HCT116 (cell line): Measurements from ENCODE around the gene IMMP2L. TPM values are rescaled to one million over a fixed set of nuclear protein-coding genes. Genes with fewer than 3 reads are reported as not detected.

Source experiments
- ATAC-seq: fragments of 200-7000 bp; cut with Tn5 transposase; 2 replicates; pipeline ENCODE4 v1.9.1; 2020; ENCODE audit warnings: mild to moderate bottlenecking, moderate library complexity
- BruUV-seq: library from RNA; stranded (reverse); fragments of 400-500 nt; replicated peaks from 2 replicates; lab custom pipeline; 2021; lab: Mats Ljungman, UMichigan
- CTCF ChIA-PET: fragments of 300-600 bp; sonication (Branson Sonifier 250); formaldehyde crosslinking; loops from one replicate; lab custom pipeline; 2021; ENCODE audit warnings: antibody characterized with exemption; lab: Charles Lee
- POLR2A ChIA-PET: fragments of 300-600, 350-600 bp; sonication (Branson Sonifier 250); formaldehyde crosslinking; loops from one replicate; lab custom pipeline; 2021; ENCODE audit warnings: antibody characterized with exemption; lab: Charles Lee
- RAD21 ChIA-PET, 2 experiments: fragments of 300-600 bp; sonication (Branson Sonifier 250); formaldehyde crosslinking; loops; one replicate each; lab custom pipeline; 2023; ENCODE audit warnings: low total read pairs in 2 of 2; ENCODE audit not compliant: uncharacterized antibody in 2 of 2, unreplicated experiment in 2 of 2, low non-redundant PET in 1 of 2; lab: Charles Lee
- DNase-seq: peaks from one replicate; pipeline ENCODE4 v3.0.0-alpha.2; 2010; ENCODE audit warnings: low read depth, low spot score
- H2AFZ ChIP-seq: fragments of 200-600 bp; shearing (Covaris generic), sonication (generic); 2 replicates; pipeline ENCODE4 v1.6.1; 2017; ENCODE audit warnings: low read depth, mixed run types, mixed read lengths, antibody characterized with exemption, low read length; ENCODE audit not compliant: poor library complexity, severe bottlenecking
- H3K27ac ChIP-seq: 2 replicates; pipeline ENCODE4 v1.5.1; 2012; ENCODE audit warnings: low read depth, low read length
- H3K27me3 ChIP-seq: fragments of 200-600 bp; sonication (generic); 2 replicates; pipeline ENCODE4 v1.6.1; 2016; ENCODE audit warnings: mixed run types, low read length, mixed read lengths; ENCODE audit not compliant: insufficient read depth
- H3K36me3 ChIP-seq, 2 experiments: fragments of 200-500 bp in 1 of 2; fragments of 200-600 bp in 1 of 2; sonication (Bioruptor generic) in 1 of 2; sonication (generic) in 1 of 2; 2 replicates each; pipeline versions ENCODE4 v1.5.1 to v1.6.1; 2014 to 2016; ENCODE audit warnings: low read length in 2 of 2, inconsistent platforms in 1 of 2, mixed read lengths in 1 of 2, mixed run types in 1 of 2; ENCODE audit not compliant: insufficient read depth in 2 of 2, control insufficient read depth in 1 of 2
- H3K4me1 ChIP-seq, 2 experiments: fragments of 200-600 bp in 1 of 2; sonication (generic) in 1 of 2; 2 replicates each; pipeline versions ENCODE4 v1.5.1 to v1.6.1; 2012 to 2017; ENCODE audit warnings: low read length in 2 of 2, inconsistent platforms in 1 of 2, mild to moderate bottlenecking in 1 of 2, mixed read lengths in 1 of 2, mixed run types in 1 of 2, moderate library complexity in 1 of 2; ENCODE audit not compliant: insufficient read depth in 2 of 2, control insufficient read depth in 1 of 2
- H3K4me2 ChIP-seq: fragments of 200-600 bp; sonication (generic); 2 replicates; pipeline ENCODE4 v1.6.1; 2017; ENCODE audit warnings: mixed run types, low read length, mixed read lengths
- H3K4me3 ChIP-seq, 2 experiments: fragments of 200-600 bp in 1 of 2; sonication (generic) in 1 of 2; replicated peaks in 1 of 2; 2 replicates each; pipeline ENCODE4 v1.5.1; 2011 to 2016; ENCODE audit warnings: low read length in 2 of 2, control low read depth in 1 of 2, low read depth in 1 of 2, mild to moderate bottlenecking in 1 of 2, mixed read lengths in 1 of 2, mixed run types in 1 of 2
- H3K79me2 ChIP-seq: fragments of 200-600 bp; sonication (generic); 2 replicates; pipeline ENCODE4 v1.6.1; 2017; ENCODE audit warnings: mild to moderate bottlenecking, mixed run types, low read length, moderate library complexity, mixed read lengths; ENCODE audit not compliant: insufficient read depth
- H3K9ac ChIP-seq: fragments of 200-600 bp; sonication (generic); 2 replicates; pipeline ENCODE4 v1.6.1; 2016; ENCODE audit warnings: low read length, mixed read lengths
- H3K9me2 ChIP-seq: fragments of 200-600 bp; sonication (generic), shearing (Covaris generic); 2 replicates; pipeline ENCODE4 v1.6.1; 2017; ENCODE audit warnings: mixed run types, mild to moderate bottlenecking, moderate library complexity; ENCODE audit not compliant: insufficient read depth
- H3K9me3 ChIP-seq, 2 experiments: fragments of 200-500 bp in 1 of 2; fragments of 200-600 bp in 1 of 2; sonication (Bioruptor generic) in 1 of 2; sonication (generic) in 1 of 2; 2 replicates each; pipeline ENCODE4 v1.6.1; 2014 to 2017; ENCODE audit warnings: low read length in 2 of 2, mixed read lengths in 2 of 2, inconsistent platforms in 1 of 2, low read depth in 1 of 2, mild to moderate bottlenecking in 1 of 2, mixed run types in 1 of 2, moderate library complexity in 1 of 2; ENCODE audit not compliant: control insufficient read depth in 1 of 2, insufficient read depth in 1 of 2
- H4K20me1 ChIP-seq: fragments of 200-600 bp; sonication (generic), shearing (Covaris generic); 2 replicates; pipeline ENCODE4 v1.6.1; 2017; ENCODE audit warnings: mixed run types, mild to moderate bottlenecking, moderate library complexity; ENCODE audit not compliant: insufficient read depth
- CBX3 ChIP-seq: IDR thresholded peaks from 2 replicates; pipeline ENCODE4 v1.6.1; 2012; ENCODE audit warnings: low read depth
- CEBPB ChIP-seq: IDR thresholded peaks from 2 replicates; pipeline ENCODE4 v1.6.1; 2012; ENCODE audit warnings: low read depth
- EGR1 ChIP-seq: IDR thresholded peaks from 2 replicates; pipeline ENCODE4 v1.6.1; 2012; ENCODE audit warnings: low read depth
- ELF1 ChIP-seq: IDR thresholded peaks from 2 replicates; pipeline ENCODE4 v1.6.1; 2012; ENCODE audit warnings: low read depth, borderline replicate concordance
- EZH2 ChIP-seq: fragments of 200-600 bp; sonication (generic); IDR thresholded peaks from 2 replicates; pipeline ENCODE4 v1.6.1; 2017; ENCODE audit warnings: antibody characterized with exemption, mixed run types
- EZH2phosphoT487 ChIP-seq: fragments of 200-600 bp; IDR thresholded peaks from 2 replicates; pipeline ENCODE4 v1.6.1; 2018; ENCODE audit warnings: antibody characterized with exemption, borderline replicate concordance
- FOSL1 ChIP-seq: IDR thresholded peaks from 2 replicates; pipeline ENCODE4 v1.6.1; 2012; ENCODE audit warnings: low read depth
- JUND ChIP-seq: IDR thresholded peaks from 2 replicates; pipeline ENCODE4 v1.6.1; 2012
- POLR2A ChIP-seq: IDR thresholded peaks from 2 replicates; pipeline ENCODE4 v1.7.0; 2011; ENCODE audit warnings: borderline replicate concordance; ENCODE audit not compliant: insufficient read depth, insufficient read length; ENCODE audit errors: extremely low read depth
- POLR2AphosphoS5 ChIP-seq: IDR thresholded peaks from 2 replicates; pipeline ENCODE4 v1.6.1; 2011; ENCODE audit warnings: mild to moderate bottlenecking, low read depth, low read length, moderate library complexity
- RAD21 ChIP-seq: IDR thresholded peaks from 2 replicates; pipeline ENCODE4 v1.6.1; 2012; ENCODE audit warnings: low read depth, mild to moderate bottlenecking
- SIN3A ChIP-seq: IDR thresholded peaks from 2 replicates; pipeline ENCODE4 v1.6.1; 2012; ENCODE audit warnings: low read depth
- SP1 ChIP-seq: IDR thresholded peaks from 2 replicates; pipeline ENCODE4 v1.6.1; 2012; ENCODE audit warnings: low read depth
- TCF7L2 ChIP-seq: IDR thresholded peaks from 2 replicates; pipeline ENCODE4 v1.7.0; 2011; ENCODE audit warnings: borderline replicate concordance, inconsistent platforms; ENCODE audit not compliant: insufficient read depth, insufficient read length; ENCODE audit errors: extremely low read depth
- YY1 ChIP-seq: IDR thresholded peaks from 2 replicates; pipeline ENCODE4 v1.6.1; 2011; ENCODE audit warnings: low read length, low read depth, moderate library complexity, mild to moderate bottlenecking; ENCODE audit not compliant: insufficient replicate concordance; ENCODE audit errors: extremely low read depth
- ZFX ChIP-seq: fragments of 450-650 bp; IDR thresholded peaks from 2 replicates; pipeline ENCODE4 v1.6.1; 2017
- ZNF274 ChIP-seq: fragments of 200-500 bp; sonication (Bioruptor generic); IDR thresholded peaks from 2 replicates; pipeline ENCODE4 v1.6.1; 2014; ENCODE audit warnings: mild to moderate bottlenecking, low read depth, low read length, inconsistent platforms
- intact Hi-C: fragments of 100-400 bp; cut with micrococcal nuclease; formaldehyde crosslinking; loops from 2 replicates; pipeline ENCODE4 v1.10.0; 2022
- total RNA-seq: library from RNA; stranded (reverse); gene quantifications from one replicate; pipeline ENCODE4 v1.2.1, GENCODE V29; 2021; ENCODE audit not compliant: unreplicated experiment
- TF ChIP-seq, protein P1 (sequence below): IDR thresholded peaks from 2 replicates; pipeline ENCODE4 v1.6.1; 2012; ENCODE audit warnings: low read depth
- TF ChIP-seq, protein P2 (sequence below): IDR thresholded peaks from 2 replicates; pipeline ENCODE4 v1.6.1; 2012
- TF ChIP-seq, protein P3 (sequence below): IDR thresholded peaks from 2 replicates; pipeline ENCODE4 v1.6.1; 2011; ENCODE audit warnings: mild to moderate bottlenecking, low read length, moderate library complexity; ENCODE audit not compliant: insufficient replicate concordance; ENCODE audit errors: extremely low read depth

Gene IMMP2L
- total RNA-seq, 1 experiment from 2014 or later, result 21.1 TPM

DNA sequence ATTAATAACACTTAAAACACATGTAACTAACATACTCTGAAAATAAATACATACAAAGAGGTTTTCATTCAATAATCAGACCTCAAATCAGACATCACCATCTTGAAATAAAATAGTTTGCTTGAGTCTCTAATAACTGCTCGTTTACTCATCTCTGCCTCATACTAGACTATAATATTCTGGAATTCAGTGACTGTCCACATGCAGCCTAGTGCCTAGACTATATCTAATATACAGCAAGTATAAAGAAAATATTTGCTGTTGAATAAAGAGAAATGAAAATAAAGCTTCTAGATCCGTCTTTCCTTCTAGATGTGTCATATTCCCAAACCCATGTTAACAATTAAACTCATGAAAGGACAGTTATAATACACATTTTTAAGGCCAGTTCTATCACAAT, 707.6 kb downstream of the IMMP2L start:
- DNase-seq, result no peak
- no peak for TF ChIP-seq CEBPB
- no peak for TF ChIP-seq RAD21
- no peak for TF ChIP-seq JUND
- TF ChIP-seq, protein P1, sequence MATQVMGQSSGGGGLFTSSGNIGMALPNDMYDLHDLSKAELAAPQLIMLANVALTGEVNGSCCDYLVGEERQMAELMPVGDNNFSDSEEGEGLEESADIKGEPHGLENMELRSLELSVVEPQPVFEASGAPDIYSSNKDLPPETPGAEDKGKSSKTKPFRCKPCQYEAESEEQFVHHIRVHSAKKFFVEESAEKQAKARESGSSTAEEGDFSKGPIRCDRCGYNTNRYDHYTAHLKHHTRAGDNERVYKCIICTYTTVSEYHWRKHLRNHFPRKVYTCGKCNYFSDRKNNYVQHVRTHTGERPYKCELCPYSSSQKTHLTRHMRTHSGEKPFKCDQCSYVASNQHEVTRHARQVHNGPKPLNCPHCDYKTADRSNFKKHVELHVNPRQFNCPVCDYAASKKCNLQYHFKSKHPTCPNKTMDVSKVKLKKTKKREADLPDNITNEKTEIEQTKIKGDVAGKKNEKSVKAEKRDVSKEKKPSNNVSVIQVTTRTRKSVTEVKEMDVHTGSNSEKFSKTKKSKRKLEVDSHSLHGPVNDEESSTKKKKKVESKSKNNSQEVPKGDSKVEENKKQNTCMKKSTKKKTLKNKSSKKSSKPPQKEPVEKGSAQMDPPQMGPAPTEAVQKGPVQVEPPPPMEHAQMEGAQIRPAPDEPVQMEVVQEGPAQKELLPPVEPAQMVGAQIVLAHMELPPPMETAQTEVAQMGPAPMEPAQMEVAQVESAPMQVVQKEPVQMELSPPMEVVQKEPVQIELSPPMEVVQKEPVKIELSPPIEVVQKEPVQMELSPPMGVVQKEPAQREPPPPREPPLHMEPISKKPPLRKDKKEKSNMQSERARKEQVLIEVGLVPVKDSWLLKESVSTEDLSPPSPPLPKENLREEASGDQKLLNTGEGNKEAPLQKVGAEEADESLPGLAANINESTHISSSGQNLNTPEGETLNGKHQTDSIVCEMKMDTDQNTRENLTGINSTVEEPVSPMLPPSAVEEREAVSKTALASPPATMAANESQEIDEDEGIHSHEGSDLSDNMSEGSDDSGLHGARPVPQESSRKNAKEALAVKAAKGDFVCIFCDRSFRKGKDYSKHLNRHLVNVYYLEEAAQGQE, result no peak
- no peak for TF ChIP-seq SP1
- TF ChIP-seq, protein P2, sequence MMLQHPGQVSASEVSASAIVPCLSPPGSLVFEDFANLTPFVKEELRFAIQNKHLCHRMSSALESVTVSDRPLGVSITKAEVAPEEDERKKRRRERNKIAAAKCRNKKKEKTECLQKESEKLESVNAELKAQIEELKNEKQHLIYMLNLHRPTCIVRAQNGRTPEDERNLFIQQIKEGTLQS, result no peak
- TF ChIP-seq ELF1, result no peak
- no peak for TF ChIP-seq EZH2
- no peak for TF ChIP-seq ZNF274
- TF ChIP-seq, protein P3, sequence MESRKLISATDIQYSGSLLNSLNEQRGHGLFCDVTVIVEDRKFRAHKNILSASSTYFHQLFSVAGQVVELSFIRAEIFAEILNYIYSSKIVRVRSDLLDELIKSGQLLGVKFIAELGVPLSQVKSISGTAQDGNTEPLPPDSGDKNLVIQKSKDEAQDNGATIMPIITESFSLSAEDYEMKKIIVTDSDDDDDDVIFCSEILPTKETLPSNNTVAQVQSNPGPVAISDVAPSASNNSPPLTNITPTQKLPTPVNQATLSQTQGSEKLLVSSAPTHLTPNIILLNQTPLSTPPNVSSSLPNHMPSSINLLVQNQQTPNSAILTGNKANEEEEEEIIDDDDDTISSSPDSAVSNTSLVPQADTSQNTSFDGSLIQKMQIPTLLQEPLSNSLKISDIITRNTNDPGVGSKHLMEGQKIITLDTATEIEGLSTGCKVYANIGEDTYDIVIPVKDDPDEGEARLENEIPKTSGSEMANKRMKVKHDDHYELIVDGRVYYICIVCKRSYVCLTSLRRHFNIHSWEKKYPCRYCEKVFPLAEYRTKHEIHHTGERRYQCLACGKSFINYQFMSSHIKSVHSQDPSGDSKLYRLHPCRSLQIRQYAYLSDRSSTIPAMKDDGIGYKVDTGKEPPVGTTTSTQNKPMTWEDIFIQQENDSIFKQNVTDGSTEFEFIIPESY, result no peak
- TF ChIP-seq EZH2phosphoT487, result no peak
- TF ChIP-seq ZFX, result no peak
- no peak for TF ChIP-seq FOSL1
- no peak for TF ChIP-seq YY1
- TF ChIP-seq POLR2AphosphoS5, result no peak
- no peak for TF ChIP-seq CBX3
- TF ChIP-seq TCF7L2, result no peak
- no peak for TF ChIP-seq EGR1
- no peak for TF ChIP-seq SIN3A
- no peak for TF ChIP-seq POLR2A
- no peaks in the 10 kb centered on the region for H3K79me2 ChIP-seq
- H3K9me3 ChIP-seq, result no peaks in the 10 kb centered on the region
- H3K9me2 ChIP-seq, result no peaks in the 10 kb centered on the region
- no peak overlapping the region for H2AFZ ChIP-seq
- intact Hi-C loops, result no loop called here
- H3K4me2 ChIP-seq, result no peak overlapping the region
- H3K36me3 ChIP-seq, result no peaks in the 10 kb centered on the region
- ChIA-PET CTCF (no interaction called here), RAD21 (no interaction called here), POLR2A (no interaction called here)
- H3K27me3 ChIP-seq, result no peaks in the 10 kb centered on the region
- H4K20me1 ChIP-seq, result no peaks in the 10 kb centered on the region
- no TSS peak for BruUV-seq
- H3K27ac ChIP-seq, result no peak overlapping the region
- H3K4me3 ChIP-seq, result no peak overlapping the region
- no peaks in the 10 kb centered on the region for H3K4me1 ChIP-seq
- ATAC-seq, result no peak
- no peak overlapping the region for H3K9ac ChIP-seq
